Muscle of arm (tissue), 12 donors: ENCODE data around the gene DZIP1L. TPM values are rescaled to one million over a fixed set of nuclear protein-coding genes. Genes with fewer than 3 reads are reported as not detected.

ENCODE experiments used
- DNase-seq: peaks from one replicate; pipeline ENCODE4 v3.0.0-alpha.2; 2013
- polyA plus RNA-seq, 12 donors: library from polyadenylated mRNA; unstranded; fragments of 120-200 nt; gene quantifications; one replicate each; pipeline ENCODE4 v1.2.1, GENCODE V29; 2013; ENCODE audit not compliant: insufficient read length in 12 of 12

Gene DZIP1L
- polyA plus RNA-seq, 12 donors = 4.7 to 11.6 (median 6.6) TPM; not detected in 2

DNA sequence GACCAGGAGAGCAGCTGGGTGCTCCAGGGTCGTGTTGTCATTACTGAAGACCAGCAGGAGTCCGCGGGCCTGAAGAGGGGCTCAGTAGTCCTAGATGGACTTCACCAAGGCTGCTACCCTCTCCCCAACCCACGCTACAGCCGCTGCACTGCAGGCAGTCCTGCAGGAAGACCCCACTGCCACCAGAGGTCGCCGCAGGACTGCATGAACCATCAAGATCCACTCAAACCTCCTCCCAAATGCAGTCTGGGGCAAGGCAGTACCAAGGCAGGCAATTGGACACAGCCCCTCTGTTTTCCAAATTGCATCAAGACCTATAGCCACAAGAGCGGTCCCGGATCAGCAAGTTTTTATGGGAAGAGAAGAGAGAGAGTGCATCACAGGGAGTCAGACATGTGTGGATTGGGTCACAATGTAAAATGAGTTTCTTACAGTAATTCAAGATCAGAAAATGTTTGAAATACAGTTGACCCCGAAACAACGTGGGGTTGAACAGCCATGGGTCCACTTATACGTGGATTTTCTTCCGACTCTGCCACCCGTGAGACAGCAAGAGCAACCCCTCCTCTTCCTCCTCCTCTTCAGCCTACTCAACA, 46.7 kb downstream of the DZIP1L start:
- peak; percentile 73 for DNase-seq

DNA sequence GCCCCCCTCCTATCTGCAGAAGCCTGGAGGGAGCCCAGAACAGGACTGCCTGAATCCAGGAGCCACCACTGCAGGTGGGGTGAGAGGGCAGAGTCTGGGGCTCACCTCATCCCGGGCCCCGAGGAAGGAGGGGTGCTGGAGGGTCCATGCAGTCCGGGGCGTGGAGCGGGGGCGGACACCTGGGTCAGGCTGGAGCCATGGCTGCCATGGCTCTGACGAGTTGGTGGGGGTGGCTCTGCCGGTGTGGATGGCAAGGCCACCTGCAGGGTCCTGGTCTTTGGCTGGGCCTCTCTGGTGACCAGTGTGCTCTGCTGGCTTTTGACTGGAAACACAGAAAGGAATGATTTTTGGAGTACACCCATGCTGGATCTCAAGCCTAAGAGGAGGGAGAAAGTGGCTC, 47.4 kb downstream of the DZIP1L start:
- DNase-seq = no peak

DNA sequence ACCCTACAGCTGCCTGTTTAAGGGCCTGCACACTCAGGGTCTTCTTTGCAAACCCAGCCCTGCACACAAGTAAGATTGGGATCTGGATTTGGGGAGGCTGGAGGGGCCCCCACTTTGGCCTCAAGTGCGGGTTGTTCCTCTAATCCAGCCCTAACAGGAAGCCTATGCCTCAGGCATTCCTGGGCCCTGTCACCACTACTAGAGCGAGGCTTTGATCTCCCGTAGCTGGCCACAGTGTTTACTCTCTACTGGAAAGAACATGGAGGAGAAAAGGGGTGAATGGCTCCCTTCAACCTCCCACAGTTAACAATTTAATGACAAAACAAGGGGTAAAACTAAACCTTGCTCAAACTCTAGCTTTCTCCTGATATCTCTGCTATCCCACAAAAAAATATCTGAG, 48.4 kb downstream of the DZIP1L start:
- DNase-seq = no peak

DNA sequence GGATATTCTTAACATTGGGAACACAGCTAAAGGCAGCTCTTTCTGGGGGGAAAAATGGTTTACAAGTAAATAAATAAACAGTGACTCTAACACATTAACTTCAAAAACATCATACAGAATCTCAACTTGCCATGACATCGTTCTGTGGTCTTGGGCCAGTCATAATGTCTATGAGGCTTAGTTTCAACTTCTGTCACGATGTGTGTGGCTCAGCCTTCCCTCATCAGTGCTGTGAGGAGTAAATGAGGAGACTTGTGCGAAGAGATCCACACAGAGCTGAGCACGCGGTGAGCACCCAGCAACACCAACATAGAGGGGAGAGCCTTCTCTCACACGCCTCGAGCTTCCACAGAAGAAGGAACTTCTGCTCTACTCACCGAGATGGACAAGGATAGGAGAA, 49.0 kb downstream of the DZIP1L start:
- no peak for DNase-seq

DNA sequence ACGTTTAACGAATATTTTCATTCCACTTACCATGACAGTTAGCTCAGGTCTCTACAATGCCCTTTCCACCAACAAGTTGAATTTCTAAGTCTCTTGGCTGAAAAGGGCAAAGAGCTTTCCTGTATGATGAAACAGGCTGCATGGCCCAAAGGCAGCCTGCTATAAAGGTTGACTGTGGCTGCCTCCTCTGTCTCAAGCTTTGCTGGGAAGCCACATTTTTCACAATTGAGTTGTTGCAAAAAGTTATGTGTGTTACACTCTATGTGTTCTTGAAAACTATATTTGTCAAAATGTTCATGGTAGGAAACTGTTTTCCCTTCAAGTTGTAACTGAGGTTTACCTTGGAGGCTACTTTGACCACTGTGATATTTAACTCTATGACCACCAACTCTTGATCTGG, 49.5 kb downstream of the DZIP1L start:
- no peak for DNase-seq

DNA sequence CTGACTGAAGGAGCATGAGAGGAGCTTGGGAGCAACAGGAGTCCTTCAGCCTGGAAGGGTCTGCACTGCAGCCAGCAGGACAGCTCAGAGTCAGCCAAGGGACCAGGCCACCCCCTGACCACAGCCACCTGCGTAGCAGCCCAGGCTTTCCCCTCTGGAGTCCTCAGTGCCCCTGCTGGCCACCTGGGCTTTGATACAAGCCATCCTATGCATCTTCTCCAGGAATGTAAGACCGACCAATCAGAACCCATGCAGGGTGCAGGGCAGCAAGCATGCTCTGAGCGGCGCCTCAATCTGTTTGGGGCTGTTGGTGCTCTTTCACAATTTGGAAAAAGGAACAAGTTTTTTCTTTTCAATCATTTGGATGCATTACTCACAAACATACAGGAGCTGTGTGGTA, 52.0 kb downstream of the DZIP1L start:
- no peak for DNase-seq

DNA sequence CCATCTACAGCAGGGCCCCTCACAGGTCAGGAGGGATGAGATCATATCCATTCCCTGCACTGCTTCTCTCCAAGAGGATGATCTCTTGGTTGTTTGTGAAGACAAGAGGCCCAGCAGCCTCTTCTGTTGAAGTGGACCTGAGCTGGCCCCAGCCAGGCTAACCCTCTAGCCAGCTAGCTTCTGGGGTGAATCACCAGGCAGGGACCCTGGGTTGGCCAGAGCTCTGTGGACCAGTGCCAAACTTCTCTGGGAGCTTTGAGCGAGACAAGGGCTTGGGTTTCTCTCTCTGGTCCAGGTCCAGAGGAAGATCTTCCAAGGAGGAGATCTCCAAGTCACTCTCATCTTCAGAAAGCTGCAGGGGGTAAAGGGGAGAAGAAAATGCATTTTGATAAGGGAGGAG, 52.8 kb downstream of the DZIP1L start:
- DNase-seq = no peak

DNA sequence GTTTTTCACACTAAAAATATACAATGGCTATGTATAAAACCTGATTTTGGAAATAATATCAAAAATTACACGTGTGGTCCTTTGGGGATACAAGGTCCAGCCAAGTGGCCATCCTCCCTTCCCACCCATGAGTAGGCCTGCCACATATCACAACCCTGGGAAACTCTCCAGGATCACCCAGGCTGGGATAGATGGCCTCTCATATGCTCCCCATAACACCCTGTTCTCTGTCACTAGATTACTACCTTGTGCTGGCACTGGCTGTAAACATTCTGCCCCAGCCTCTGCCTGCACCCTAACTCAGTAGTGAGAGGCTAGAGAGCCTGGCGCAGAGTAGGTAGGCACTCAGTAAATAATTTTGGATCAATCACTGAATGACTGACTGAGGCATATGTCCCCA, 53.4 kb downstream of the DZIP1L start:
- no peak for DNase-seq

DNA sequence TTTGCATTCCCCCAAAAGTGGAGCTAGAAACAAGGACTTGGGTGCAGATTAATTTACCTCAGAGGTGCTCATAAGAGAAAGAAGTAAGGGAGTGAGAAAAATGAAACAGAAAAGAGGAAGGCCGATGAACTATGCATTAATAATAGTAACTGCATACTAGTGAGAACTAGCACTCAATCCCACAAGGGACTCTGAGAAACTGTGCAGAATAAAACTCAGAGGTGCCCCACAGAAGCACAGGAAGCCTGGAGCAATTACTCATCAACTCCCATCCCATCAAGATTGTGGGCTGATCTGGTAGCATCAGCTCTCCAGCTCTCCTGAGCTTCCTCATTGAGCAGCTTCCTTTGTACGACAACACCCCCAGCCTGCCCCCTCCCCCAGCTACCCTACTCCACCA, 54.6 kb downstream of the DZIP1L start:
- no peak for DNase-seq

DNA sequence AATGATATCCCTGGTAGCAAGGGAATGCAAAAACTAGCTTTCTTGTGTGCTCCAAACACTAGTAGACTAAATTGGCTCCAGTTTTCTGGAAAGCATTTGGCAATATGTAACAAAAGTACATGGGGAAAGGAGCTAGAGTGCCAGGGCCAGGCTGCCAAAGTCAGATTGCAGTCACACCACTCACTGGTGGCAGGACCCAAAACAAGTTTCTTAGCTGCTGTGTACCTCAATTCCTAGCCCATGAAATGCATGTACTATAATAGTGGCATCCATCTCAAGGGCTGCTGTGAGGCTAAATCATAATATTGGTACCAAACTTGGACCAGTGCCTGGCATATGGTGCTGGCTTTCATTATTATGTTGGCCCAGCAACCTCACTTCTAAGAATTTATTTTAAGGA, 56.1 kb downstream of the DZIP1L start:
- peak; percentile 21 for DNase-seq

DNA sequence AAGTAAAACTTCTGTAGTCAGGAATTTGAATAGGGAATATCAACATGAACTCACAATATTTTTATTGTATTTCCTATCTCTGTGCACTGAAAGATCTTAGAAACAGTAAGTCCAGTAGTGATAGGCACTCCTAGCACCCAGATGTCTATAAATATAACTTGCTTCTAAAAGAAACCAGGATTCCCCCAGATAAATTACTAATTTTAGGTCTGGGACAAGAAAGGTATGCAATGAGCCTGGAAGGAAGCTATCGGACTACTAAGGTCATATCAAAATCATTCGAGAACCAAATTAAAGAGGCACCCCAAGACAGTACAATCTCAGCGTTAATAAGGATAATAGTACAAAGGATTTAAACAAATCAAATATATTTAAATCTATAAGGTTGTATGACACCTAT, 58.0 kb downstream of the DZIP1L start:
- DNase-seq = no peak

DNA sequence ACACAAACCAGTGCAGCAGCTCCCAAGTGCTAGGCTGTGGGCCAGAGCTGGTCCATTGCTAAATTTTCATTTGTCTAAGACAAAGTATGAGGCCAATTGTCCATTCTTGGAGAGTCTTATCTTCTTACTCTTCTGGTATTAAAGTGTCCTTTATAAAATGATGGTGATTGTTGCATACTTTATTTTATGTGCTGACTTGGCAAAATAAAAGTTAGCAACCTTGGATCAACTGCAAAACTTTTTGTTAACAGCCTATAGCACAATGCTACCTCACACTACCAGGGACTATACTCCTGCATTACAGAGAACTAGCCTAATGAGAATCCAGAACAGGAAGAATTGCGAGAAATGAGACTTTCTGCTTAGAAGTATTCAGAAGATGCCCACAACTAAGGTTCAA, 61.4 kb downstream of the DZIP1L start:
- DNase-seq = no peak

DNA sequence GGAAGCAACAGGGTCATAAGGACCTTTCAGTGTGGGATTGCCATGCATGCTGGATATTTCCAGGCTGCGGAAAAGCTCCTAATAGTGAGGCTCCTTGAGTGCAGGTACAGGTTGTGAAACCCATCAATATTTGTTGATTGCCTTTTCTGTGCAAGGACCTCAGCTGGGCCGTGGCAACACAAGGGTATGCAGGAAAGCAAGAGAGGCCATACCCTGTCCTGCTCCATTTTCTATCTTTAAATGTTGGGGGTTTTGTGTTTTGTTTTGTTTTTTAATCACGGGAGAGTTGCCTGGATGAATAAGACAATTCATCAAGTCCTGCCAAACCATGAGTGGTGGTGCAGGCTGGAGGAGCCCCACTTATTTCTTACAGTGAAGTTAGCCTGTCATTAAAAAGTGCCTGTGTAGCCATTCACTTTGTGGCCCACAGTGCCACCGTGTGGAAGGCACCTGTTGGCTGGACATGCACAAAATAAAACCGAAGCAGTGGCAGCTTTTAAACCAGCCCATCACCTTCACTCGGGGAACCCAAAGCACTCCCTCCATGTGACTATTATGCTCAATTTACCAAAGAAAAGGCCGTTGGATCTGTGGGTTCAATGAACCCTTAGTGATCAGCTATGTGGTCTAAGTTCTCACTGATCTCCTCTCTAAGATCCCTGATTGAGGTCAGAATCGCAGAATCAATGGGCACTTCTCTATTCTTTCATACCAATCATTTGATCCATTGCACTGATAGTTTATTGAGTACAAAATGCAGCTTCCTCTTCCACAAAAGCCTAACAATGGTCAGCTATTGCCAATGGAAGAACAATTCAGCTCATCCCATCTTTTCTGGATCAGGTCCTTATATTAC, 63.2 kb downstream of the DZIP1L start:
- DNase-seq = no peak

DNA sequence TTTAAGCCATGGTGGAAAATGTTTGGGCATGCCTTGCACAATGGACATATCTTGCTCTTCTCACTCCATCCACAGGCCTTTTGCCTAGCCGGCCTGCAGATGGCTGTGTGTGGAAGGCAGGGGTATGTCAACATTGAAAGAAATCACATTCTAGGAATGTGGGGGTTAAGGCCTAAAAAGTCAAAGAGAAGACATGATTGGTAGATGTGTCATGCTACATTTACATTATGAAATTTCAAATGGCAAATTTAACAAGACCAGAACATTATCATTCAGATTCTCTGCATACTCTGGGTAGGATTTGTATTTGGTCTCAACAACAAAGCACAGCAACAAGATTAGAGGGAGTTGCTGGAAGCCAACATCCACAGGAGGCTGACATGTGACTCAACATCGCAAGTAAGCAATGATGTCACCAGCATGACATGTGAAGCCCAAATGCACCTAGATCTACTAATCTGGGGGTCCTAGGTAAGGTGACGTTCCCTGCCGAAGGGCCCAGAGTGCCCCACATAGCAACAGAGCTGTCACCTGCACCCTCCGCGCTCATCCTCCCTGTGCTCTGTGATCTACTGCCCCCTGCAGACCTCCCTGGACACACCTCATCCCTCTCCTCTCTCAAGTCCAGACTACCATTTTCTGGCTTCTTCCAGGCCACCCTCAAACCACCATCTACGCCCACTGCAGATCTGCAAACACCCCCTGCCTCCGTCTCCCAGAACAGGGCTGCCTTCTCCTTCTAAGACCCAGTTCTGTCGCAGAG, 66.1 kb downstream of the DZIP1L start:
- no peak for DNase-seq

DNA sequence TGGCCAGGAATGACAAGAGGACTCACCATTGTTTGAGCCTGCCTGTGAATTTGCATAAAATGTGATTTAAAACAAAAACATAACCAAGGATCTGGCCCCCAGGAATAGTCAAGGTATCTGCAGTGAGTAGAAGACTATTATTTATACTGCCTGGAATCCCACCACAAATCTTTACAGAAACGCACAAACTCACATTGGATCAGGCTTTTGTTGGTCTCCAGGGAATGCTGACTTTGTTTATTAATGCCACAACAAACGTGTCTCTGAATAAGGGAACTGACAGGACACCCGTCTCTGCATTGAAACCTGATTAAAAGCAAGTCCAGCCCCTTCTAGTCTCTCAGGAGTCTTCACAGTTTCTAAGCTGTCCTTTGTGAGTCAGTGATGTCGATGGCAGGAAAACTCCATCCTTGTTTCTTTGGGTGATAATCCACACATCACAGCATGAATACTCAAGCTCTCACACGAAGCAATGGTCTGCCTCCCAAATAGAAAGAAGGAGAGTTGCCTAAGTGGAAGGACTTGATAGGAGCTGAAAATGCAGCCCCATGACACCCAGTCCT, 67.7 kb downstream of the DZIP1L start:
- DNase-seq = no peak

DNA sequence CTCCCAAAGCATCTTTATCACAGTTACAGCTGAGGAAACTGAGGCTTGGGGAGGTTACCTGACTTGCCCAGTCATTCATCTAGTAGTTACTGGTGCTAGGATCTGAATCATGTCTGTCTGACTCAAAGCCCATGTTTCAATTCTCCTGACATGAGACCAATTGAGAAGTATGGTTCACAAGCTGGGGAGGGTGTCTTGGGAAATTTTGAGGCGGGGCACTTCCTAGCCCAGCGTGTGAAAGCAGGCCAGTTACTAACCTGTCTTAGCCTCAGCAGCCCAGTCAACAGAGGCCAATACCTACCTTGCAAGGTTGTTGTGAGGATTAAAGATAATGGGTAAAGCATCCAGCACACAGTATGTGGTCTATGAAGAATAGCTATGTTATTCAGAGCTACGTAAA, 68.5 kb downstream of the DZIP1L start:
- no peak for DNase-seq

DNA sequence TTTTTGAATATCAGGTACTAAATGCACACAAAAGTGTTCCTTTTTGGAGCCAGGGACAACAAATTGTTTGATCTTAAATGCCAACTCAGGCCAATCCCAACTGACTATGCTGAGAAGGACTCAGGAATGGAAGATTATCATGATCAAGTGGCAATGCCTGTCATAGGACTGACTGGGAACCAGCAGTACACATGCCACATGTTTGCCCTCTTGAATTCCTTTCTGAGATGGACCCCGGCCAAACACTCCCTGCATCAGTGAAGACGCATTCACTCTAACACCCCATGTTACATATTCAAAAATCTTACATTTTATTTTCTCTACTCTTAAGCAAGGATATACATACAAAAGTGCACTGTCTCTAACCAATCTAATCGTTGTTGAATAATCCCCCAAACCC, 69.3 kb downstream of the DZIP1L start:
- DNase-seq = no peak

DNA sequence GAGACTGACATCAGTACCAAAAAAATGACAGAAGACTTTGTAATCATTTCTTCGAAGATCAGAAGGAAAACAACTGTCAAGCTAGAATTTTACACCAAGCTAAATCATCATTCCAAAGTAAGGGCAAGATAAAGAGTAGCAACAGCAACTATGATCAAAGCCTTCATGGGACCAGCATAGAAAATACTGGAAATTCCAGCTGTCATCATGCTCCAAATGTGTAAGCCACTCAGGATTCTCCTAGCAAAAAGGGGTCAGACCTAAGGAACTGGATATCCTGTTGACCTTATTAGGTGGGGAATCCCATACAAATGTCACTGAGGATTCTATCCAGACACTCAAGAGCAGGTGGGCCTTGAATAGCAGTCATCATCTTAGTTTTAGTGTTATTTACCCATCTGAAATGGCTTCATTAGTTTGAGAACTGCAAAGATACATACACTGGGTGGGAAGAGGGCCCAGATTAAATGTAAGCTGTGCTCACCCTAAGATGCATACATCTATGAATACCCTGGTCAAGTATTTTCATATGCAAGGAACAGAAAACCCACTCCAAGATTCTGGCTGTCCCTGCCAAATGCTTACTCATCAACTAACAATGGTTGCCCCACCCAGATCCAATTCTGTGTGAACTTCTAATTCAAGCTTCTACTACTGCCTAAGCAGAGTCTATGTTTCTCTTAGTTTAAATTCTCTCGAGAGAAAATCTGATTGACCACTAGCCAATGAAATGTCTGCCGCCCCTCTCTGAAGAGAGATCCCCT, 72.0 kb downstream of the DZIP1L start:
- peak; percentile 2 for DNase-seq

DNA sequence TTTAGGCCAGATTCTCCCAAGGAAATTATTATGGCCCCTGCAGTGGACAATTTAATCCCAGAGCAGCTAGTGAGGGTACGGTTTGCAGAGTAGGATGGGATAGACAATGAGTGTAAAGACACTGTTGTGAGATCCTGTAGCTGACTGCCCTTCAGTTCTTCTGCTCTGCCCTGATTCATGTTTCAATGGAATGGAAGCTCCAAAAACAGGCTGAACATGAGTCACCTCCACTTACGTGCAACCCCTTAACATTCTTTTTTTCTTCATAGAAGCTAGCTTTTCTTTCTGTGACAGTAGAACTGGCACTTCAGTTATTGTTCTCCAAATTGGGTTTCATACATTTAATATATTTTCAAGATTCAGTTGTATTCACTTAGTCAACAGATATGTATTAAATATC, 73.4 kb downstream of the DZIP1L start:
- DNase-seq = no peak

DNA sequence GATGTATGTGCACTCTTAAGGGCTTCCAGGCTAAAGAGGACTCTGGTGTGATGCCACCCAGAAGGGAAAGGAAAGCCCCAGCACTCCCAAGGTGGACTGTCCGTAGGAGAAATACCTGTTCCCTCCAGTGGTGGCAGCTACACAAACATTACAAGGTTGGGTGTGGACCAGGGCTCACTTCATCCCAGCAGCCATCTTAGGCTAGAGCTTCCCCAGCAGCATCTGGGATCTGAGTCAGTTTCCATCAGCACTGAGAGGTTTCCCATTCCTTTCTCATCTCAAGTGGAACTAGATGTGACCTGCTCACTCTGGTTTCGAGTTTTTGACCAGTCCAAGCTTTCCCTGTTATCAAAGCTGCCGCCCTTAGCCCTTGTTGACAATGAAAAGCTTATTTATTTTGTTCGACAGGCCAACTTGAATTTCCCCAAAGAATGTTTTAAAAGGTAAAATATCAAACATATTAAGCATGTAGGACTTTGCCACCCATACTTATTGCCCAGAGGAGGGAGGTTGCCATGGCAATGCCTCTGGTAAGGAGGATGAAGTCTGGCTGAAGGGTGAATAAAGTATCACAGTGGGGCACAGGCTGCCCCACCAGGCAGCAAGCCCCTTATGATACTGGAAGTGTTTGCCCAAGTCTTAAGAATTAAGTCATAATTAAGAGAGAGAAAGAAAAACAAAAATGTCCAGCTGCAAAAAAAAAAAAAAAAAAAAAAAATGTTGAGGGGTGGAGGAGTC, 76.5 kb downstream of the DZIP1L start:
- no peak for DNase-seq

DNA sequence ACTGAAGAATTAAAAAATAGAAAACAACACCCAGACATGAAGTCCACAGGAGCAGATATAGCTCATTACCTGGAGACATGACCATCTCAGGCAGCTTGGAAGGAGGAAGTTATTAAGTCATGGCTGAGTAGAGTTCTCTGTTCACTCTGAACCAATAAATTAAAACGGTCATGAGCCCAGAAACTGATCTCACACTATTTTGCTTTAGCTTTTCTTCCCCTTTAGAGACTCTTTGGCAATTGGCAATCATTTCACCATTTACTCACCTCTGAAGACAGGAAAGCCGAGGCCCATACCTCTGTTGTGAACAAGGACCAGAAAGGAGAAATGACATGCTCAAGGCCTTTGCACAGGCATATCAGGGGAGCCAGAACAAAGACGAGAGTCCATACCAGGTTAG, 78.8 kb downstream of the DZIP1L start:
- no peak for DNase-seq
